PC-9 (cell line): ENCODE data around the gene TRPM8. TPM values are rescaled to one million over a fixed set of nuclear protein-coding genes. Genes with fewer than 3 reads are reported as not detected.
A peak's percentile ranks its signal among the peaks of the same experiment; 100 is the strongest.

ENCODE experiments used
- BruUV-seq: library from RNA; stranded (reverse); fragments of 400-500 nt; replicated peaks from 2 replicates; lab custom pipeline; 2021; lab: Mats Ljungman, UMichigan
- CTCF ChIA-PET: fragments of 300-600 bp; sonication (Branson Sonifier 250); formaldehyde crosslinking; loops from one replicate; lab custom pipeline; 2022; ENCODE audit warnings: antibody characterized with exemption; lab: Charles Lee
- POLR2A ChIA-PET: fragments of 300-600 bp; sonication (Branson Sonifier 250); formaldehyde crosslinking; loops from one replicate; lab custom pipeline; 2022; ENCODE audit warnings: antibody characterized with exemption; ENCODE audit not compliant: unreplicated experiment; lab: Charles Lee
- DNase-seq, 2 experiments: peaks; one replicate each; pipeline versions ENCODE4 v3.0.0 to v3.0.0-alpha.2; 2015 to 2022; ENCODE audit warnings: mixed read lengths in 1 of 2
- H2AFZ ChIP-seq: fragments of 200-600 bp; sonication (generic); 2 replicates; pipeline ENCODE4 v1.8.1; 2017; ENCODE audit warnings: antibody characterized with exemption
- H3F3A ChIP-seq: fragments of 200-600 bp; sonication (generic); 2 replicates; pipeline ENCODE4 v1.8.1; 2017; ENCODE audit warnings: antibody characterized with exemption, mild to moderate bottlenecking, low read depth; ENCODE audit not compliant: insufficient read depth
- H3K27ac ChIP-seq: fragments of 200-600 bp; sonication (generic); 2 replicates; pipeline ENCODE4 v1.6.1; 2016; ENCODE audit warnings: mixed run types
- H3K27me3 ChIP-seq: fragments of 200-600 bp; sonication (generic); 2 replicates; pipeline ENCODE4 v1.6.1; 2016; ENCODE audit warnings: low read depth, mixed run types; ENCODE audit not compliant: insufficient read depth
- H3K36me3 ChIP-seq: fragments of 200-600 bp; sonication (generic); 2 replicates; pipeline ENCODE4 v1.6.1; 2016; ENCODE audit warnings: low read depth, mixed run types
- H3K4me1 ChIP-seq: fragments of 200-600 bp; sonication (generic); replicated peaks from 2 replicates; pipeline ENCODE4 v1.6.1; 2016; ENCODE audit warnings: mixed run types; ENCODE audit not compliant: insufficient read depth
- H3K4me2 ChIP-seq: fragments of 200-600 bp; sonication (generic); 2 replicates; pipeline ENCODE4 v1.6.1; 2017; ENCODE audit warnings: mixed run types
- H3K4me3 ChIP-seq: fragments of 200-600 bp; sonication (generic); 2 replicates; pipeline ENCODE4 v1.6.1; 2016; ENCODE audit warnings: mixed run types
- H3K79me2 ChIP-seq: fragments of 200-600 bp; sonication (generic); 2 replicates; pipeline ENCODE4 v1.6.1; 2017; ENCODE audit warnings: low read depth, mixed run types
- H3K9me2 ChIP-seq: fragments of 200-600 bp; sonication (generic); 2 replicates; pipeline ENCODE4 v1.8.1; 2017; ENCODE audit warnings: mild to moderate bottlenecking; ENCODE audit not compliant: insufficient read depth
- H3K9me3 ChIP-seq: fragments of 200-600 bp; sonication (generic); 2 replicates; pipeline ENCODE4 v1.8.1; 2016; ENCODE audit warnings: low read depth; ENCODE audit not compliant: insufficient read depth
- H4K20me1 ChIP-seq: fragments of 200-600 bp; sonication (generic); 2 replicates; pipeline ENCODE4 v1.8.1; 2017; ENCODE audit not compliant: insufficient read depth
- EZH2 ChIP-seq: fragments of 200-600 bp; sonication (generic); IDR thresholded peaks from 2 replicates; pipeline ENCODE4 v1.8.0; 2017; ENCODE audit warnings: antibody characterized with exemption, low read depth
- intact Hi-C: fragments of 100-400 bp; cut with micrococcal nuclease; formaldehyde crosslinking; loops from one replicate; pipeline ENCODE4 v1.10.0; 2022; ENCODE audit not compliant: unreplicated experiment
- total RNA-seq: library from RNA; stranded (reverse); gene quantifications from 2 replicates; pipeline ENCODE4 v1.2.3, GENCODE V29; 2021
- TF ChIP-seq, protein P1 (sequence below): fragments of 200-600 bp; sonication (generic); conservative IDR thresholded peaks from 2 replicates; pipeline ENCODE4 v1.6.1; 2017; ENCODE audit warnings: mixed run types, antibody characterized with exemption, mild to moderate bottlenecking, moderate library complexity

Gene TRPM8
- total RNA-seq, 1 experiment from 2014 or later, result 2.1 TPM

DNA sequence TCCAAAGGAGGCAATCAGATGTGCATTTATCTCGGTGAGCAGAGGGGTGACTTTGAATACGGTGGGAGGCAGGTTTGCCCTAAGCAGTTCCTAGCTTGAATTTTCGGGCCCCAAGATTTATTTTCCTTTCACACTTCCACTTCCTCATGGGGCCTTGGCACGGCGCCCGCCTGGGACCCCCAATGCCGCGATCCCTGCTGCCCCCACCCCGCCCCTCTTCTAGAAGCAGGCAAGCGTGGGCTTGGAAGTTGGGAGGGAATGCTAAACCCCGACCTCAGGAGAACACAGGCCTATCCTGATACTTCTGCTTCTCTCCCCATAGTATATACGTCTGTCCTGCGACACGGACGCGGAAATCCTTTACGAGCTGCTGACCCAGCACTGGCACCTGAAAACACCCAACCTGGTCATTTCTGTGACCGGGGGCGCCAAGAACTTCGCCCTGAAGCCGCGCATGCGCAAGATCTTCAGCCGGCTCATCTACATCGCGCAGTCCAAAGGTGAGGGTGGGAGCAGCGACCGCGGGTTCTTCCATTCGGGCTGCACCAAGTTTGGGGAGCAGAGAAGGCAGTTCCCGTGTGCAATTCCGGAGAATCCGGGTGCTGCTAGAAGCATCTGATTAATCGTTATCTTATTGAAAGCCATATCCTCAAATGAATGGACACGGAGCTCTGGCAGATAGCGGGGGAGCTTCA lies 21.6 kb downstream of the TRPM8 start:
- no peaks in the 10 kb centered on the region for H3K79me2 ChIP-seq
- H3F3A ChIP-seq, result peaks cover 7% of the 10 kb centered on the region; the same call in 1 of the 2 replicates
- H3K27ac ChIP-seq, result no peak overlapping the region
- TF ChIP-seq, protein P1, sequence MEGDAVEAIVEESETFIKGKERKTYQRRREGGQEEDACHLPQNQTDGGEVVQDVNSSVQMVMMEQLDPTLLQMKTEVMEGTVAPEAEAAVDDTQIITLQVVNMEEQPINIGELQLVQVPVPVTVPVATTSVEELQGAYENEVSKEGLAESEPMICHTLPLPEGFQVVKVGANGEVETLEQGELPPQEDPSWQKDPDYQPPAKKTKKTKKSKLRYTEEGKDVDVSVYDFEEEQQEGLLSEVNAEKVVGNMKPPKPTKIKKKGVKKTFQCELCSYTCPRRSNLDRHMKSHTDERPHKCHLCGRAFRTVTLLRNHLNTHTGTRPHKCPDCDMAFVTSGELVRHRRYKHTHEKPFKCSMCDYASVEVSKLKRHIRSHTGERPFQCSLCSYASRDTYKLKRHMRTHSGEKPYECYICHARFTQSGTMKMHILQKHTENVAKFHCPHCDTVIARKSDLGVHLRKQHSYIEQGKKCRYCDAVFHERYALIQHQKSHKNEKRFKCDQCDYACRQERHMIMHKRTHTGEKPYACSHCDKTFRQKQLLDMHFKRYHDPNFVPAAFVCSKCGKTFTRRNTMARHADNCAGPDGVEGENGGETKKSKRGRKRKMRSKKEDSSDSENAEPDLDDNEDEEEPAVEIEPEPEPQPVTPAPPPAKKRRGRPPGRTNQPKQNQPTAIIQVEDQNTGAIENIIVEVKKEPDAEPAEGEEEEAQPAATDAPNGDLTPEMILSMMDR, result no peak
- TF ChIP-seq EZH2, result no peak
- intact Hi-C loops, result no loop called here
- no peaks in the 10 kb centered on the region; the same call in 1 of the 2 replicates for H3K9me2 ChIP-seq
- no peaks in the 10 kb centered on the region for H3K27me3 ChIP-seq
- H3K9me3 ChIP-seq, result no peaks in the 10 kb centered on the region
- no peak overlapping the region for H3K4me2 ChIP-seq
- no peak overlapping the region for H3K4me3 ChIP-seq
- BruUV-seq, result no TSS peak
- H2AFZ ChIP-seq, result no peak overlapping the region
- DNase-seq, result no peak
- H4K20me1 ChIP-seq, result no peaks in the 10 kb centered on the region
- H3K4me1 ChIP-seq, result peaks cover 22% of the 10 kb centered on the region; the same call in 1 of the 2 replicates
- ChIA-PET POLR2A (no interaction called here), CTCF (no interaction called here)
- H3K36me3 ChIP-seq, result no peaks in the 10 kb centered on the region

DNA sequence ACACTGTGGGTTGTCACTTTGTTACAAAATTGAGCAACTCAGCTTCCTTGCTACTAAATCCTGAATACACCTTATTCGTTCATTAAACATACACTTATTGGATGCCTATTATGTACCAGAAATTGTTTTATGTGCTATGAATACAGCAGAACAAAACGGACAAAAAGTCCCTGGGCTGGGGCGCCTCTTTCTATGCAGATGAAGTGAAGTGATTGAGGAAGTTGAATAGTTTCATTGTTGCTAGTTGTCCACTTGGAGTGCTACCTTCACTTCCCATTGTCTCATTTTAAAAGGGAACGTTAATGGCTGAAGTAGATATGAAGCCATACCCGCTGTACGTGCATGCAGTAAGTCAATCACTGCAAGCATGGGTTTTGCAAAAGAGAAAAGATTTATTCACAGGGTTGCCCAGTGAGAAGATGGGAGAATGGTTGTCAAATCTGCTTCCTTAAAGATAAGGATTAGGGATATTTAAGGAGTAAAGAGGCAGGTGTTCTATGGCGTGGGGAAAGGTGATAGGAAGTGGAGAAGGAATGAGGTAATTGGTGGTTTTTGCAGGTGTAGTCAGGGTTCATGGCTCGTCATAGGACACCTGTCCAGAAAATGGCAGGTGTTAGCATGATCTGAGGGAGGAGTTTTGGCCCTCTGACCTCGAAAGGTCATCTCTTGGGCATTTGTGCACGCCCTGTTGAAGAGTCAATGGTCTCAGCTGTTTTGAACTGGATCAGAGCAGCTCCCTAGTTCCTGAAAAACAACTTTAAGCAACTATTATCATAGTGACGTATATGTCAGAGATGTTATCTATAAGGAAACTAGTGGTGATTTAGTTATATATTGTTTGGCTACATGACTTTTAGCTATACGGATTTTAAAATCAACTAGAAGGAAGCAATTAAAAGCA lies 23.5 kb downstream of the TRPM8 start:
- CTCF ChIA-PET, result interaction anchor here (0.6 to 0.7 kb wide), 3 partner anchors 13 to 1806 kb away, joined by 3 read pairs; no protein-coding TSS in a partner anchor
- Histone ChIP-seq H3K36me3 (no peaks in the 10 kb centered on the region), H3F3A (peaks cover 7% of the 10 kb centered on the region; the same call in 1 of the 2 replicates), H4K20me1 (no peaks in the 10 kb centered on the region), H3K79me2 (no peaks in the 10 kb centered on the region), H3K27ac (peak overlapping the region; percentile 28), H3K4me2 (peak overlapping the region; percentile 21), H3K9me2 (no peaks in the 10 kb centered on the region; the same call in 1 of the 2 replicates), H3K4me1 (peaks cover 19% of the 10 kb centered on the region; the same call in 1 of the 2 replicates), H3K27me3 (no peaks in the 10 kb centered on the region), H2AFZ (0 out of 2 replicates have a peak overlapping the region, but pooled peaks have one; percentile 23), H3K4me3 (no peak overlapping the region), H3K9me3 (no peaks in the 10 kb centered on the region)
- peak; percentile 29 to 83 for DNase-seq
- no TSS peak for BruUV-seq
- no peak for TF ChIP-seq EZH2
- TF ChIP-seq, protein P1, result no peak
- intact Hi-C loops, result no loop called here
- POLR2A ChIA-PET, result interaction anchor here (0.6 kb wide), 1 partner anchor 234 kb away, joined by 4 read pairs; no protein-coding TSS in a partner anchor

DNA sequence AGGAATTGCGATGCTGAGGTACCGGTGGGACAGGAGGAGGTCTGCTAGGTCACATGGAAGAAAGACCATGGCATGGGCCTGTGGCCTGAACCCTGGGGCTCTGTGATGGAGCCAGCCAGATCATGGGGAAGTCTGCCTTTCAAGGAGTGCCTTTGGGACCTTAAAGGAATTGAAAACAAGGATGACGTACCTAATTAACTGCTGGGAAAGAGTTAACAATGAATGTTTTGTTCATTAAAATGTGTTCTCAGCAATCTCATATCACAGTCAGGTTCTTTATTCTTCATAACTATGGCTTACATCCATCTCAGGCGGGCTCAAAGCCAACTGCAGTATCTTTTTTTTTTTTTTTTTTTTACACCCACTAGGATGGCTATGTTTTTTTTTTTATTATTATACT lies 25.6 kb downstream of the TRPM8 start:
- Histone ChIP-seq H4K20me1 (no peaks in the 10 kb centered on the region), H3F3A (peaks cover 7% of the 10 kb centered on the region; the same call in 1 of the 2 replicates), H3K9me3 (no peaks in the 10 kb centered on the region), H3K27me3 (no peaks in the 10 kb centered on the region), H2AFZ (no peak overlapping the region), H3K4me2 (no peak overlapping the region), H3K79me2 (no peaks in the 10 kb centered on the region), H3K36me3 (no peaks in the 10 kb centered on the region), H3K4me1 (peaks cover 14% of the 10 kb centered on the region; the same call in 1 of the 2 replicates), H3K27ac (no peak overlapping the region), H3K9me2 (no peaks in the 10 kb centered on the region; the same call in 1 of the 2 replicates), H3K4me3 (no peak overlapping the region)
- ChIA-PET CTCF (no interaction called here), POLR2A (interaction anchor here (0.6 kb wide), 1 partner anchor 1173 kb away, joined by 3 read pairs; no protein-coding TSS in a partner anchor)
- BruUV-seq, result no TSS peak
- no peak for TF ChIP-seq EZH2
- TF ChIP-seq, protein P1, result no peak
- intact Hi-C loops, result no loop called here
- DNase-seq, result no peak
